ENCODE results near the gene SORL1.

Gene SORL1

GRCh38 chr11:121534131-121535093 is 82.3 kb downstream of the SORL1 start:
- DNase-seq (ENCODE audit: low read depth in 1 of 2, low spot score in 1 of 2) = no peak

- DNase-seq (ENCODE audit: low read depth in 1 of 2, low spot score in 1 of 2) = no peak
These were observed 83.1 kb downstream of the SORL1 start for GRCh38 chr11:121535129-121535796.

GRCh38 chr11:121536126-121536525 is 84.0 kb downstream of the SORL1 start:
- no peak for DNase-seq (ENCODE audit: low read depth in 1 of 2, low spot score in 1 of 2)

DNA sequence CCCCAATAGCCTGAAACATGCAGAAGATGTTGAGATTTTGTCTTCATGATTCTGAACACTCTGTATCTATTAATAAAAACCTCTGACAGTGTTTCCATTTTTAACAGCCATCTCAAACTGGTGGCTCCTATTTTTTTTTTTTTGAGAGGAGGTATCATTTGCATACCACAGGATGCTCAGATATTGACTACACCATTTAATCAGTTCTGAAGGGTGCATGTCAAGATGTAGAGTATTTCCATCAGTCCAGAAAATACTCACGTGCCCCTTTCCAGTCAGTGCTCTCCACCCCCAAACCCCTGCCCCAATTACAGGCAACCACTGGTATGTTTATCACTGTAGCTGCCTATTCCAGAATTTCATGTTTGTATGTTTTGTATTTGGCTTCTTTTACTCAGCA is 85.9 kb downstream of the SORL1 start:
- DNase-seq (ENCODE audit: low read depth in 1 of 2, low spot score in 1 of 2) = no peak

- no peak for DNase-seq (ENCODE audit: low read depth in 1 of 2, low spot score in 1 of 2)
These were observed 86.9 kb downstream of the SORL1 start for GRCh38 chr11:121539000-121539399.

GRCh38 chr11:121540627-121541026 is 88.5 kb downstream of the SORL1 start:
- DNase-seq (ENCODE audit: low read depth in 1 of 2, low spot score in 1 of 2) = no peak

DNA sequence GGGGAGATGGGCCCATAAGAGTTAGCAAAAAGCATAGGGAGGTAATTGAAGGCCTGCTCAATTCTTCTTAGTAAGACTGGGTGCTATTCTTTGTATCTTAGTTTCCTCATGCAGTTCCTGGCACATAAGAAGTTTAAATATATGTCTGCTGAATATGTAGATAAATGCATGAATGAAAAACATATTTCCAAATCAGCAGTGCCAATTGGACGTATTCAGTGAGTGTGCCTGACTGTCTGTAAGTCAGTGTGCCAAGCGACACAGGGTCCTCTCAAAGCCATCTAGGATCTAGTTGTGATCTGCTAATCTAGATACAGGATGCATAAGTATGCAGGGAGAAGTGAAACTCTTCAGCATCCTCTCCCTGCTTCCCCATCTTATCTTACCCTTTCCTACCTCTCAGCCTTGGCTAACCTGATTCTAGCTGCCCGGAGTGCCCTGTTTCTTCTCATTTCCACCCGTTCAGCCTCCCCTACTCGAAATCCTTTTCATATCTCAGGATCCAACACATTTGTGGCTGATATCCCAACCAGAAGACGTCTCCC is 91.8 kb downstream of the SORL1 start:
- DNase-seq (ENCODE audit: low read depth in 1 of 2, low spot score in 1 of 2) = no peak

- no peak for DNase-seq (ENCODE audit: low read depth in 1 of 2, low spot score in 1 of 2)
These were observed 92.8 kb downstream of the SORL1 start for GRCh38 chr11:121544956-121545355.

- DNase-seq (ENCODE audit: low read depth in 1 of 2, low spot score in 1 of 2) = no peak
These were observed 95.5 kb downstream of the SORL1 start for GRCh38 chr11:121547574-121547973.

DNA sequence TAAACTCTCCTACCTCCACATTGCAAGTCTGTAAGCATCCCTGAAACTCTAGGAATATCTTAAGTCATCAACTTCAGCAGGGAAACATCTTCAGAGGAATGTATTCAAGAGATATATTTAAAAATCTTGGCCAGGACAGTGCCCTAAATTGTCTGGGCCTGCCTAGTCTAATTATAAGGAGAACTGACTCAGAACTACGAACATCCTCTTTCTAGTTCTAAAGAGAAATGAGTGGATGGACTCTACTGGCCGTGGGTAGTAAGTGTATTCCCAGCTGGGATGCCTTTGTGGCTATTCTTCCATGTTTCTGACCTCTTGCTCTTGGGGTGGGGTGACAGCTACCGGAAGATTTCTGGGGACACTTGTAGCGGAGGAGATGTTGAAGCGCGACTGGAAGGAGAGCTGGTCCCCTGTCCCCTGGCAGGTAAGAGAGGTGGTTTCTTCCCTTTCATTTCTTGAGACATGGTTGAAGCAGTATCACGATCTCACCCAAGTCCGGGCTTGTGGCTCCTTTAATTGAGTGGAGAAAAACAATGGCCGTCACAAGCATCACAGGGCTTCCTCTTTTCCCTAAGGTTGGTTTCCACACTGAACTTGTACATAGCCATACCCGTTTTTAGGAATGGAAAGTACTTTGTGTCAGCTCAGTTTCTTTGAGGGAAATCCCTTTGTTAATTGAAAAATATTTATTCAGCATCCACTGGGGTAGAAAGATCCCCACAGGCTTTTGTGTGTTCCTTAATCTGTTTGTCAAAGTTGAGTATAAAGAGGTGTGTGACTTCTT is 98.3 kb downstream of the SORL1 start:
- DNase-seq (ENCODE audit: low read depth in 1 of 2, low spot score in 1 of 2) = no peak

DNA sequence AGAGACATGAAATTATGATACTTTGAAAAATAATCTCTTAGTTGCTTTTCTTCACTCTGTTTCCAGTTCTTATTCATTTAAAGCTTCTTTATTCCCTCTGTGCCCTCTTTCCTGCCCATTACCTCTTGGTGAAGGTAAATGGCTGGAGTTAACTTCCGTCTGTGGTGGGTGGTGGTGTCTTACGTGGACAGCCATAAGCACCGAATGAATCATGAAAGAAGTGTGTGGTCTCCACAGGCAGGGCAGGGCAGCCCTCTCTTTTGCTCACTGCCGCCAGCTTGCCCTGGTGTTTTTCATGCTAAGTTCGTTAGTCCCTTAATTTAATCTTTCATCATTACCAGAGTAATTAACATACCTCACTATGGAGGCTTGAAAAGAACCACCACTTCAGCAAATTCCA is 99.3 kb downstream of the SORL1 start:
- DNase-seq (ENCODE audit: low read depth in 1 of 2, low spot score in 1 of 2) = no peak

GRCh38 chr11:121552154-121552553 is 100.0 kb downstream of the SORL1 start:
- no peak for DNase-seq (ENCODE audit: low read depth in 1 of 2, low spot score in 1 of 2)

- DNase-seq (ENCODE audit: low read depth in 1 of 2, low spot score in 1 of 2) = no peak
These were observed 100.5 kb downstream of the SORL1 start for GRCh38 chr11:121552644-121553043.

DNA sequence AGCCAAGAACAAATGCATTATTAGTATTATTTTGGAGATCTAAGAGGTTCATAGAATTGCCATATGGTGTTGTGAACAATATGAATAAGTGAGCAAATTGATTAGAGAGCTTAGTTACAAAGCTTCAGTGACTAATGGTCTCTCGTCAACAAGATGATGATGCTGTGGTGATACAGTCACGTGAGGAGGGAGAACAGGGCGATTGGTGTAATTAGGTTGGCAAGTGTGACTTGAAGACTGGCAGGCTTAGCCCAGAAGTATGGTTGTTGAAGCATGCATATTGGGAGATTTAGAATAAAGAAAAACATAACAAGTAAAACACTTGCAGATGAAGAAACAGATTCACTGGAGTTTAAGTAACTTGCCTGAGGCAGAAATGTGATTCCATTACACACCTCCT is 101.3 kb downstream of the SORL1 start:
- DNase-seq (ENCODE audit: low read depth in 1 of 2, low spot score in 1 of 2) = no peak

GRCh38 chr11:121553806-121554205 is 101.7 kb downstream of the SORL1 start:
- no peak for DNase-seq (ENCODE audit: low read depth in 1 of 2, low spot score in 1 of 2)

DNA sequence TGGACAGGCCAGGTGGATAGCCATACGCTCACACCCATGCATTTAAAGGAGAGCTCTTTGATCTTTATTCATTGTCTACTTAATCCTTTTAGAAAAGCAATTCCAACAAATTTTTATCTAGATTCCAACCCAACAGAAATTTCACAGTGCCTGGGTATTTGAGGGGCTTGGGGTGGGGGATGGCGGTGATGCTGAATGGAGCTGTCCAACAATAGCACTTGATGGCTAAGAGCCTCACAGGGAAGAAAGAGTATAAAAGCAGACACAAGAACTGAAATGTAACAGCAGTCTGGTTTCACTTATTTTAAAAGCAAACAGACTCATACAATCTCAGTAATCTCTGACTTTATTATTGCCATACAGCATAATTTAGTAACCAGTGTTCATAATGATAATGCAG is 102.4 kb downstream of the SORL1 start:
- DNase-seq (ENCODE audit: low read depth in 1 of 2, low spot score in 1 of 2) = no peak

DNA sequence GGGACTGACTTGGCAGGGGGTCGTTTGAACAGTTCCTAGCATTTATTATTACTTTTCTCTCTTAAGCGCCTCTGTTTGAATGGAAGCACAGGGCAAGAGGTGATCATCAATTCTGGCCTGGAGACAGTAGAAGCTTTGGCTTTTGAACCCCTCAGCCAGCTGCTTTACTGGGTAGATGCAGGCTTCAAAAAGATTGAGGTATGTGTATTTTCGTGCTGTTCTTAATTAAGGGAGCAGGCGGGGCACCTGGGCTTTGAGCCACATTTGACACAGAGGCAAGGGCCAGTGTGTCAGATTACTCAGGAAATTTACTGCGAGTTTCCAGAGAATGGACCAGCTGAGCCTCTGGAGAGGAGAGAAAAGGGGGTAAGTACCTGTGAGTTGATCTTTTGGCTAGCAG is 103.0 kb downstream of the SORL1 start:
- no peak for DNase-seq (ENCODE audit: low read depth in 1 of 2, low spot score in 1 of 2)

- no peak for DNase-seq (ENCODE audit: low read depth in 1 of 2, low spot score in 1 of 2)
These were observed 104.8 kb downstream of the SORL1 start for GRCh38 chr11:121556937-121557336.

DNA sequence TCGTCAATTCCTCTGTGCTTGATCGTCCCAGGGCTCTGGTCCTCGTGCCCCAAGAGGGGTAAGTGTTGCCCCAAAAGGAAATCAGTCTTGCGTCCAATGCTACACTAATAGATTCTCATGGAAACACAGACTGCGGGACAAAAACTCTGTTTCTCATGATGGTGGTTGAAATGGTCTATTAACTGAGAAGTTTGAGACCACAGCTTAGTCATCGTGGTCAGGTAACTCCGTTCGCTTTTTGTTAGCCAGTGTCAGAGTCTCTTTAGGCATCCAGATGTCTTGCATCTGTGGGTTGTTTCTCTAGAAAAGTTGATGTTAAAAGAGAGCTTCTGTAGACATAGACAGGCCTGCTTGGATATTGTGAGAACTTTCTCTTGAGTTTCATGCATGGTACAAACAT is 105.2 kb downstream of the SORL1 start:
- no peak for DNase-seq (ENCODE audit: low read depth in 1 of 2, low spot score in 1 of 2)

DNA sequence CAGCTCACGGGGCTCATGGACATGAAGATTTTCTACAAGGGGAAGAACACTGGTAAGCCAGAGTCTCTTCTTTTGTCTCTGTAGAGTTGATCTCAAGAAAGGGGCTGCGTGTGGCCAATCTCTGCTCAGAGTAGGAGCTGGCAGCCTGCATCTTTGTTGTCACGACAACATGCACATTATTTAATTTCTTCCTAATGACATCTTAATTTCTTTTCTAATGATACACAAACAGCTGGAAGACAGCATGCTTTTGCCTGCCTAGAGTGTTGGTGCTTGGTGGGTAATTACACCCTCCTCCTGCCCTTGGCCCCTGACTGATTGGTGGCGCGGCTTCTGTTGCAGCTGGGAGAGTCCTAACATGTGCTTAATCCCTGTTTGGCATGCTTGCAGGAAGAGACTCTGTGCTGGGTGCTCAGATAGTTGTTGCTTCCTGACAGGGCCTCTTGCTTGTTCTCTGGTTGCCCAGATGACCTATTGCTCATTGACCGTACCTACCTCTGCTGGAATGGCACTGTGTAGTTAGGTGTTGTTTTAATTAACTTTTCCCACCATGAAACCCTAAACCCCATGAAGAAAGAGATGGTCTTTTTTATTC is 107.6 kb downstream of the SORL1 start:
- no peak for DNase-seq (ENCODE audit: low read depth in 1 of 2, low spot score in 1 of 2)

- no peak for DNase-seq (ENCODE audit: low read depth in 1 of 2, low spot score in 1 of 2)
These were observed 108.1 kb downstream of the SORL1 start for GRCh38 chr11:121560236-121560635.
